NT2/D1 (cell line): ENCODE data around the gene TRIM33.

Source experiments
- DNase-seq: peaks from one replicate; pipeline ENCODE4 v3.0.0-alpha.2; 2011; ENCODE audit warnings: low read depth, low spot score
- H3K27me3 ChIP-seq: 2 replicates; pipeline ENCODE4 v1.6.0; 2011; ENCODE audit warnings: mild to moderate bottlenecking; ENCODE audit not compliant: insufficient read length, insufficient read depth
- H3K36me3 ChIP-seq: 2 replicates; pipeline ENCODE4 v1.6.1; 2011; ENCODE audit warnings: mild to moderate bottlenecking, low read length, mixed read lengths; ENCODE audit not compliant: insufficient read depth, insufficient read length
- H3K4me1 ChIP-seq: 2 replicates; pipeline ENCODE4 v1.5.1; 2011; ENCODE audit not compliant: insufficient read depth, insufficient read length
- H3K4me3 ChIP-seq: 2 replicates; pipeline ENCODE4 v1.5.1; 2011; ENCODE audit warnings: low read depth; ENCODE audit not compliant: insufficient read length
- H3K9ac ChIP-seq: 2 replicates; pipeline ENCODE4 v1.6.0; 2011; ENCODE audit warnings: low read depth; ENCODE audit not compliant: insufficient read length
- H3K9me3 ChIP-seq: 2 replicates; pipeline ENCODE4 v1.5.1; 2011; ENCODE audit warnings: mild to moderate bottlenecking, low read length; ENCODE audit not compliant: insufficient read depth
- SUZ12 ChIP-seq: IDR thresholded peaks from 2 replicates; pipeline ENCODE4 v1.6.1; 2011; ENCODE audit not compliant: insufficient read length, insufficient read depth; ENCODE audit errors: extremely low read depth
- YY1 ChIP-seq: IDR thresholded peaks from 2 replicates; pipeline ENCODE4 v1.6.1; 2011; ENCODE audit not compliant: insufficient read length, insufficient read depth
- ZNF274 ChIP-seq: IDR thresholded peaks from 2 replicates; pipeline ENCODE4 v1.6.1; 2011; ENCODE audit warnings: mild to moderate bottlenecking, low read depth, low read length

TRIM33 gene

GRCh38 chr1:114510274-114511031 lies 550 bp downstream of the TRIM33 start:
- peak overlapping the region; percentile 97 for H3K4me3 ChIP-seq
- no peak for DNase-seq
- H3K4me1 ChIP-seq = no peaks in the 10 kb centered on the region

GRCh38 chr1:114509596-114510273 lies 1.3 kb downstream of the TRIM33 start:
- no peaks in the 10 kb centered on the region for H3K4me1 ChIP-seq
- H3K36me3 ChIP-seq = peaks cover 31% of the 10 kb centered on the region
- peak overlapping the region; percentile 95 for H3K9ac ChIP-seq
- H3K4me3 ChIP-seq = peak overlapping the region; percentile 97
- no peak for DNase-seq
- no peaks in the 10 kb centered on the region for H3K9me3 ChIP-seq
- peaks cover 2% of the 10 kb centered on the region for H3K27me3 ChIP-seq
- TF ChIP-seq YY1 = no peak
- no peak for TF ChIP-seq SUZ12
- no peak for TF ChIP-seq ZNF274

More at GRCh38 chr1:114510274-114511031, 550 bp downstream of the TRIM33 start:
- TF ChIP-seq ZNF274 = no peak
- Histone ChIP-seq H3K9me3 (no peaks in the 10 kb centered on the region), H3K27me3 (peaks cover 3% of the 10 kb centered on the region), H3K36me3 (peaks cover 24% of the 10 kb centered on the region), H3K9ac (peak overlapping the region; percentile 95)

- no peak for TF ChIP-seq YY1
- TF ChIP-seq ZNF274 = no peak
- no peak for TF ChIP-seq SUZ12
- H3K9ac ChIP-seq = no peak overlapping the region
These were observed 2.6 kb downstream of the TRIM33 start for GRCh38 chr1:114508386-114508898.

GRCh38 chr1:114507513-114507912 lies 3.5 kb downstream of the TRIM33 start:
- H3K4me1 ChIP-seq = no peaks in the 10 kb centered on the region

More at GRCh38 chr1:114508386-114508898, 2.6 kb downstream of the TRIM33 start:
- Histone ChIP-seq H3K4me1 (no peaks in the 10 kb centered on the region), H3K4me3 (peak overlapping the region; percentile 0), H3K27me3 (no peaks in the 10 kb centered on the region), H3K9me3 (no peaks in the 10 kb centered on the region), H3K36me3 (peaks cover 38% of the 10 kb centered on the region)
- DNase-seq = no peak

GRCh38 chr1:114505148-114505561 lies 5.8 kb downstream of the TRIM33 start:
- Histone ChIP-seq H3K9ac (no peak overlapping the region), H3K4me3 (no peak overlapping the region), H3K36me3 (peaks cover 38% of the 10 kb centered on the region), H3K4me1 (no peaks in the 10 kb centered on the region), H3K27me3 (no peaks in the 10 kb centered on the region), H3K9me3 (no peaks in the 10 kb centered on the region)
- DNase-seq = no peak
- TF ChIP-seq ZNF274 = no peak
- TF ChIP-seq YY1 = no peak
- TF ChIP-seq SUZ12 = no peak

More at GRCh38 chr1:114507513-114507912, 3.5 kb downstream of the TRIM33 start:
- H3K9me3 ChIP-seq = no peaks in the 10 kb centered on the region
- TF ChIP-seq YY1 (no peak), SUZ12 (no peak), ZNF274 (no peak)
- no peak for DNase-seq
- no peaks in the 10 kb centered on the region for H3K27me3 ChIP-seq
- no peak overlapping the region for H3K4me3 ChIP-seq
- H3K9ac ChIP-seq = no peak overlapping the region
- peaks cover 38% of the 10 kb centered on the region for H3K36me3 ChIP-seq

GRCh38 chr1:114503916-114504422 lies 7.0 kb downstream of the TRIM33 start:
- Histone ChIP-seq H3K27me3 (no peaks in the 10 kb centered on the region), H3K9me3 (no peaks in the 10 kb centered on the region), H3K4me3 (no peak overlapping the region), H3K9ac (no peak overlapping the region), H3K36me3 (peaks cover 35% of the 10 kb centered on the region), H3K4me1 (no peaks in the 10 kb centered on the region)
- no peak for DNase-seq
- TF ChIP-seq SUZ12 = no peak
- TF ChIP-seq YY1 = no peak
- no peak for TF ChIP-seq ZNF274

- H3K9me3 ChIP-seq = no peaks in the 10 kb centered on the region
- no peak overlapping the region for H3K4me3 ChIP-seq
- no peak for DNase-seq
- H3K27me3 ChIP-seq = no peaks in the 10 kb centered on the region
- TF ChIP-seq SUZ12 (no peak), YY1 (no peak), ZNF274 (no peak)
- no peaks in the 10 kb centered on the region for H3K4me1 ChIP-seq
- H3K9ac ChIP-seq = no peak overlapping the region
- peaks cover 30% of the 10 kb centered on the region for H3K36me3 ChIP-seq
These were observed 8.9 kb downstream of the TRIM33 start for GRCh38 chr1:114502080-114502479.
